Activated CD8-positive, alpha-beta T cell treated with anti-CD3 and anti-CD28 coated beads for 36 hours (primary cell): ENCODE measurements around the gene EDEM2. TPM values are rescaled to one million over a fixed set of nuclear protein-coding genes. Genes with fewer than 3 reads are reported as not detected.

Source experiments
- ATAC-seq: fragments of 200-7000 bp; cut with Tn5 transposase; one replicate; pipeline ENCODE4 v1.10.0; 2021; ENCODE audit warnings: mild to moderate bottlenecking, moderate library complexity
- CTCF ChIA-PET: fragments of 350-600 bp; sonication (Branson Sonifier 250); formaldehyde crosslinking; loops from one replicate; lab custom pipeline; 2021; ENCODE audit warnings: antibody characterized with exemption; lab: Charles Lee
- POLR2A ChIA-PET: fragments of 350-600 bp; sonication (Branson Sonifier 250); formaldehyde crosslinking; loops from one replicate; lab custom pipeline; 2021; ENCODE audit warnings: antibody characterized with exemption; lab: Charles Lee
- DNase-seq: peaks from one replicate; pipeline ENCODE4 v3.0.0-alpha.2; 2020
- H3K27ac Mint-ChIP-seq: one replicate; pipeline ENCODE4 v1.8.0; 2021; ENCODE audit warnings: mild to moderate bottlenecking, mixed read lengths
- H3K27me3 Mint-ChIP-seq: one replicate; pipeline ENCODE4 v1.8.0; 2021; ENCODE audit warnings: mixed read lengths
- H3K36me3 Mint-ChIP-seq: one replicate; pipeline ENCODE4 v1.8.0; 2021; ENCODE audit warnings: low read depth, mixed read lengths
- H3K4me1 Mint-ChIP-seq: one replicate; pipeline ENCODE4 v1.8.0; 2021; ENCODE audit warnings: low read depth, mixed read lengths
- H3K4me3 Mint-ChIP-seq: one replicate; pipeline ENCODE4 v1.8.0; 2021; ENCODE audit warnings: mild to moderate bottlenecking, moderate library complexity, mixed read lengths
- H3K9me3 Mint-ChIP-seq: one replicate; pipeline ENCODE4 v1.8.0; 2021; ENCODE audit warnings: mixed read lengths
- CTCF ChIP-seq: fragments of 200-600 bp; IDR thresholded peaks from one replicate; pipeline ENCODE4 v1.8.0; 2022; ENCODE audit warnings: antibody characterized with exemption, mild to moderate bottlenecking
- intact Hi-C: fragments of 100-400 bp; cut with micrococcal nuclease; formaldehyde crosslinking; loops from one replicate; pipeline ENCODE4 v1.10.0; 2022
- total RNA-seq, 2 experiments: library from RNA; stranded (reverse); gene quantifications; one replicate each; pipeline ENCODE4 v1.2.3, GENCODE V29; 2021

The EDEM2 gene
- total RNA-seq, 2 experiments from 2014 or later, result 14.4 to 16.0 TPM

GRCh38 chr20:35129647-35130069 is 17.5 kb downstream of the EDEM2 start:
- TF ChIP-seq CTCF, result no peak
- H3K4me3 Mint-ChIP-seq, result no peak overlapping the region
- H3K27me3 Mint-ChIP-seq, result no peaks in the 10 kb centered on the region
- ChIA-PET CTCF (interaction anchor here (1.4 kb wide), 1 partner anchor 18 kb away, joined by 4 read pairs; the partner anchor contains the start of gene EDEM2), POLR2A (interaction anchor here (1.5 kb wide), 1 partner anchor 17 kb away, joined by 7 read pairs; the partner anchor contains the start of gene EDEM2)
- ATAC-seq (peak; percentile 79), DNase-seq (peak; percentile 32)
- intact Hi-C loops, result no loop called here
- peaks cover 24% of the 10 kb centered on the region for H3K36me3 Mint-ChIP-seq
- H3K9me3 Mint-ChIP-seq, result no peaks in the 10 kb centered on the region
- peak overlapping the region; percentile 42 for H3K27ac Mint-ChIP-seq
- H3K4me1 Mint-ChIP-seq, result no peaks in the 10 kb centered on the region

GRCh38 chr20:35125753-35126152 is 21.4 kb downstream of the EDEM2 start:
- ChIA-PET POLR2A (interaction anchor here (0.6 to 1.3 kb wide), 3 partner anchors 10 to 403 kb away, joined by 4 read pairs; no protein-coding TSS in a partner anchor), CTCF (interaction anchor here (0.7 to 1.3 kb wide), 3 partner anchors 19 to 82 kb away, joined by 3 to 4 read pairs (median 3); no protein-coding TSS in a partner anchor)
- H3K36me3 Mint-ChIP-seq, result peaks cover 29% of the 10 kb centered on the region
- H3K9me3 Mint-ChIP-seq, result no peaks in the 10 kb centered on the region
- no peaks in the 10 kb centered on the region for H3K27me3 Mint-ChIP-seq
- no peak for TF ChIP-seq CTCF
- H3K4me3 Mint-ChIP-seq, result no peak overlapping the region
- no peaks in the 10 kb centered on the region for H3K4me1 Mint-ChIP-seq
- ATAC-seq, result no peak
- no peak overlapping the region for H3K27ac Mint-ChIP-seq
- intact Hi-C loops, result no loop called here
- no peak for DNase-seq

DNA sequence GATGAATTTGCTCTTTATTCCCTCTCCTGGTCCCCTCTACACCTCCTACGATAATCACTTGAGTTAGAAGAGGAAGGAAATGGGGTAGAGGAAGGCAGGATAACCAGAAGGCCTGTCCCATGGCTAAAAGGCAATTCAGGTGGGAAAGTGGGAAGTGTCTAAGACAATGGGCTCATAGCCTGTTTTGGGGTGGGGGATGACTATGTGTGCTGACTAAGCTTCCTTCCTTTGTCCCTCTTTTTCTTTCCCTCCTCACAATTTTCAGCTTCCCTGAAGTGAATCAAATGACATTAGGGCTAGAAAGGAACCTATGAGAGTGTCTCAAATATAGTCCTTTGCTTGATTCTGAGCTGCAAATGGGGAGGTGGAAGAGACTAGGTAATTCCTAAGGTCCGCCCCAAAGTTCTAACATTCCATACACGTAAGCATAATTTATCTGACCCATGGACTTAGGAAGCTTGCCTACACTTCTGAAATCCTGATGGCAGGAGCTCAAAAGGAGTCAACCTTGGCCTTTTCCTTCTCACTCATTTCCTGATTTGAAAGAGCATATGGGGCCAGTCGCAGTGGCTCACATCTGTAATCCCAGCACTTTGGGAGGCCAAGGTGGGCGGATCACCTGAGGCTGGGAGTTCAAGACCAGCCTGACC is 24.3 kb downstream of the EDEM2 start:
- ChIA-PET POLR2A (no interaction called here), CTCF (interaction anchor here (1.0 to 2.1 kb wide), 2 partner anchors 27 to 353 kb away, joined by 3 to 9 read pairs; no protein-coding TSS in a partner anchor)
- Mint-ChIP-seq H3K9me3 (no peaks in the 10 kb centered on the region), H3K4me3 (no peak overlapping the region), H3K36me3 (peaks cover 34% of the 10 kb centered on the region), H3K4me1 (no peaks in the 10 kb centered on the region), H3K27ac (no peak overlapping the region), H3K27me3 (no peaks in the 10 kb centered on the region)
- DNase-seq, result no peak
- intact Hi-C loops, result no loop called here
- ATAC-seq, result no peak
- no peak for TF ChIP-seq CTCF

DNA sequence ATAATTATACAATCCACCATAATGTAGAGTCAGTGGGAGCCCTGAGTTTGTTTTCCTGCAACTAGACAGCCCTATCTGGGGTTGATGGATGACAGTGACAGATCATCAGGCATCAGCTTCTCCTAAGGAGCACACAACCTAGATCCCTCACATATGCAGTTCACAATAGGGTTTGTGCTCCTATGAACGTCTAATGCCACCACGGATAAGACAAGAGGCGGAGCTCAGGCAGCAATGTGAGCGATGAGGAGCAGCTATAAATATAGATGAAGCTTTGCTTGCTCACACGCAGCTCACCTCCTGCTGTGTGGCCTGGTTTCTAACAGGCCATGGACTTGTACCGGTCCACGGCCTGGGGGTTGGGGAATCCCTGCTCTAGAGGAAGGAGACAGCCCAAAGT is 25.9 kb downstream of the EDEM2 start:
- DNase-seq (no peak), ATAC-seq (no peak)
- H3K9me3 Mint-ChIP-seq, result no peaks in the 10 kb centered on the region
- no peak overlapping the region for H3K27ac Mint-ChIP-seq
- POLR2A ChIA-PET, result no interaction called here
- intact Hi-C loops, result no loop called here
- CTCF ChIA-PET, result no interaction called here
- H3K36me3 Mint-ChIP-seq, result peaks cover 27% of the 10 kb centered on the region
- TF ChIP-seq CTCF, result no peak
- H3K4me3 Mint-ChIP-seq, result no peak overlapping the region
- peaks cover 2% of the 10 kb centered on the region for H3K4me1 Mint-ChIP-seq
- H3K27me3 Mint-ChIP-seq, result no peaks in the 10 kb centered on the region

DNA sequence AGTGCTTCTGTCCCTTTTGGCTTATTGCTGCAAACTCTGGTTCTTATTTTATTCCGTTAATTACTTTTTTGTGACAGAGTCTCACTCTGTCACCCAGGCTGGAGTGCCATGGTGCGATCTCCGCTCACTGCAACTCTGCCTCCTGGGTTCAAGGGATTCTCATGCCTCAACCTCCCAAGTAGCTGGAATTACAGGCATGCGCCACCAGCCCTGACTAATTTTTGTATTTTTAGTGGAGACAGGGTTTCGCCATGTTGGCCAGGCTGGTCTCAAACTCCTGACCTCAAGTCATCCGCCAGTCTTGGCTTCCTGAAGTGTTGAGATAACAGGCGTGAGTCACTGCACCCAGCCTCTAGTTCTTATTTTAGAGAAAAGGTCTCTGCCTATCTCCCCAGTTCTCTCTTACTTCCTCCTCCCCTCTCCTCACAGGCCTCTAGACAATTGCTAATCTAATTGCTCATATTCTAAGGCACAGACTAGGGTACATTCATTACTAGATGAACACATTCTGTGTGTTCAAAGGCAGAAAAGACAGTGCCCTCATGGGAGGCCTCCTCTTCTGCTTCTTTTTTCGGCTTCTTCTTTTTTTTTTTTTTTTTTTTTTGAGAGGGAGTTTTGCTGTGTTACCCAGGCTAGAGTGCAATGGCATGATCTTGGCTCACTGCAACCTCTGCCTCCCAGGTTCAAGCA is 27.0 kb downstream of the EDEM2 start:
- ChIA-PET POLR2A (no interaction called here), CTCF (interaction anchor here (1.8 kb wide), 1 partner anchor 24 kb away, joined by 8 read pairs; no protein-coding TSS in a partner anchor)
- intact Hi-C loops, result no loop called here
- H3K27me3 Mint-ChIP-seq, result no peaks in the 10 kb centered on the region
- TF ChIP-seq CTCF, result no peak
- H3K9me3 Mint-ChIP-seq, result no peaks in the 10 kb centered on the region
- H3K27ac Mint-ChIP-seq, result peak overlapping the region; percentile 6
- H3K4me1 Mint-ChIP-seq, result peaks cover 2% of the 10 kb centered on the region
- DNase-seq (peak; percentile 30), ATAC-seq (peak; percentile 71)
- H3K36me3 Mint-ChIP-seq, result peaks cover 27% of the 10 kb centered on the region
- H3K4me3 Mint-ChIP-seq, result no peak overlapping the region
